NB4 (cell line): ENCODE results near the gene NADK2.

Source experiments
- MYC ChIP-seq: IDR thresholded peaks from 2 replicates; pipeline ENCODE4 v1.6.1; 2011; ENCODE audit warnings: low read depth, low read length
- POLR2A ChIP-seq: IDR thresholded peaks from 2 replicates; pipeline ENCODE4 v1.6.1; 2011; ENCODE audit warnings: mild to moderate bottlenecking; ENCODE audit not compliant: insufficient read length; ENCODE audit errors: extremely low read depth
- TF ChIP-seq, protein P1 (sequence below): IDR thresholded peaks from one replicate; pipeline ENCODE4 v1.5.1; 2012; ENCODE audit warnings: low read depth, low read length
- TF ChIP-seq, protein P2 (sequence below): IDR thresholded peaks from 2 replicates; pipeline ENCODE4 v1.6.1; 2011; ENCODE audit warnings: low read depth, low read length

DNA sequence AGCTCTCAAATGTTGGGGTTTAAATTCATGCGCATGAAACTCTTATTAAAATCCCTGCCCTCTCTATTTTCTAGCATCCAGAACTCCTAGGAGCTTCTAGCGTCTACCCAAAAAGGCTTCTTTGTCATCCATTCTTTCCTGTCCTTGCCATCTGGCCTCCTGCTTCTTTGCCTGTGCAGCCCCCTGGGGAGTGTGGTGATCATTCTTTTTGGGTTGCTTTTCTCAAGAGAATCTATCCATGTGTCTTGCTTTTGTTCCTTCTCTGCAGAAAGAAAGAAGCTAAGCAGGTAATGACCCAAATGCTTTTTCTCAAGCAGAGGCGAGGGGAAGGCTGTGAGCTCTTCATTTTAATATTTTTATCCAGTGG is 63.2 kb downstream of the NADK2 start:
- no peak for TF ChIP-seq POLR2A
- TF ChIP-seq MYC: no peak
- TF ChIP-seq, protein P1, sequence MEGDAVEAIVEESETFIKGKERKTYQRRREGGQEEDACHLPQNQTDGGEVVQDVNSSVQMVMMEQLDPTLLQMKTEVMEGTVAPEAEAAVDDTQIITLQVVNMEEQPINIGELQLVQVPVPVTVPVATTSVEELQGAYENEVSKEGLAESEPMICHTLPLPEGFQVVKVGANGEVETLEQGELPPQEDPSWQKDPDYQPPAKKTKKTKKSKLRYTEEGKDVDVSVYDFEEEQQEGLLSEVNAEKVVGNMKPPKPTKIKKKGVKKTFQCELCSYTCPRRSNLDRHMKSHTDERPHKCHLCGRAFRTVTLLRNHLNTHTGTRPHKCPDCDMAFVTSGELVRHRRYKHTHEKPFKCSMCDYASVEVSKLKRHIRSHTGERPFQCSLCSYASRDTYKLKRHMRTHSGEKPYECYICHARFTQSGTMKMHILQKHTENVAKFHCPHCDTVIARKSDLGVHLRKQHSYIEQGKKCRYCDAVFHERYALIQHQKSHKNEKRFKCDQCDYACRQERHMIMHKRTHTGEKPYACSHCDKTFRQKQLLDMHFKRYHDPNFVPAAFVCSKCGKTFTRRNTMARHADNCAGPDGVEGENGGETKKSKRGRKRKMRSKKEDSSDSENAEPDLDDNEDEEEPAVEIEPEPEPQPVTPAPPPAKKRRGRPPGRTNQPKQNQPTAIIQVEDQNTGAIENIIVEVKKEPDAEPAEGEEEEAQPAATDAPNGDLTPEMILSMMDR: no peak
- TF ChIP-seq, protein P2, sequence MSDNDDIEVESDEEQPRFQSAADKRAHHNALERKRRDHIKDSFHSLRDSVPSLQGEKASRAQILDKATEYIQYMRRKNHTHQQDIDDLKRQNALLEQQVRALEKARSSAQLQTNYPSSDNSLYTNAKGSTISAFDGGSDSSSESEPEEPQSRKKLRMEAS: no peak
